ENCODE results near the gene EEA1. TPM values are rescaled to one million over a fixed set of nuclear protein-coding genes. Genes with fewer than 3 reads are reported as not detected.
A peak's percentile ranks its signal among the peaks of the same experiment; 100 is the strongest.

The EEA1 gene
- total RNA-seq, 1 donor from 2014 or later, result 23.0 TPM

- DNase-seq, result no peak
These were observed 49.3 kb downstream of the EEA1 start for GRCh38 chr12:92879698-92880322.

DNA sequence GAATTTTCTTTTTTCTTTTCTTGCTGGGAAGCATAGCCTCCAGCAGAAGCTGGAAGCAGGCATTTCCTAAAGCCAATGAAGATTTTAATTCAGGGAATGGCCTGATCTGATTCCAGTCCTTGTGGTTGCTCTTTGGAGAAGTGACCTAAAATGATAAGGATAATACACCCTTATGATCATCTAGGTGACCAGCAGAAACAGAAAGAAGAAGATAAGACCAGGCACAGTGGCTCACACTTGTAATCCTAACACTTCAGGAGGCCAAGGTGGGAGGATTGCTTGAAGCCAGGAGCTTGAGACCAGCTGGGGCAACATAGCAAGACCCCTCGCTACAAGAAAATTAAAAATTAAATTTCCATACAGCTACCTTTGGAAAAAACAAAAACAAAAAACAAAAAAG lies 51.2 kb downstream of the EEA1 start:
- no peak for DNase-seq

GRCh38 chr12:92876496-92876895 lies 52.6 kb downstream of the EEA1 start:
- DNase-seq, result no peak

DNA sequence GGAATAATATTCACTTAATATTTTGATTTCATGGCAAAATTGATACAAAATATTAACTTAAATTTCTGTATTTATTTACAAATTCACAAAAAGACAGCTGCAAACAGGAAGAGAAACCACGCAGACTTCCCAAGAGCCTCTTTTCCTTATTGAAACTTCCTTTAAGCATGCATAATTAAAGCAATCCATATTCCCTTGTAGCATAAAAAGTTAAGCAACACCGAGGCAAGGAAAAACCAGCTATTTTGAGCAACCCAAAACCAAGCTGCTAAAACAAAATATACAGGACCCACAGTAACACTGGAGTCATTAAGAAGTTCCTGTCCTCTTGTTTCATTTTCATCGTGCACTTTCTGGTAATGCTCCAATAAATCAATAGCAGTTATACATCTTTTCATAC lies 58.0 kb downstream of the EEA1 start:
- no peak for DNase-seq

DNA sequence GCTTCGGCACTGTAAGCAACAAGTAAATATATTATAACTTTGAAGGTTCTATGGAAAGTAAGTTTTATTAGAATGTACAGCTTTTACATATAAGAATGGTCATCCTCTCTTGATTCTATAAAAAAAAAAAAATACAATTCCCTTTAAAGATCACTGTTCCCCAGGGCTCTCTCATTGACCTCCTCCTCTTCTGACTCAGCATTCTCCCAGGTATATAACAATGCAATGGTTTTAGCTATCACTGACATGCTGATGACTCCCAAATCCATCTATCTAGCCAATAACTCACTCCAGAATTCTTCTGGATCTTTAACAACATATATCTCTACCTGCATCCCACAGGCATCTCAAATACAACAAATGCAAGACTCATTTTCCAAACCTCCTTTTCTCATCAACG lies 62.7 kb downstream of the EEA1 start:
- DNase-seq, result no peak

- DNase-seq, result no peak
These were observed 65.8 kb downstream of the EEA1 start for GRCh38 chr12:92863251-92863650.

DNA sequence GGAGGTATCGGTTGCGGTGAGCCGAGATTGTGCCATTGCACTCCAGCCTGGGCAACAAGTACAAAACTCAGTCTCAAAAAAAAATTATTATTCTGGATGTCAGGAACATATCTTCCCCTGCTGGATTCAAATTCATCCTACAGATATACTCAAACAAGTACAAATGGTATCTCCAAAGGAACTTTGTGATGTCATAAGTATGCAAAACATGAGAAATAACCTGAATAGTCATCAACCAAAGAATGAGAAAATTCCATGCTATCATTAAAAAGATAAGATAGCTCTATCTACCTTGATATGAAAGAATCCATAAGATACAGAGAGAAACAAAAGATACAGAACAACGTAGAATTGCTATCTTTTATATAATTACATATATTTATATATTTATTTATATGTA lies 67.7 kb downstream of the EEA1 start:
- DNase-seq, result no peak

- no peak for DNase-seq
These were observed 68.6 kb downstream of the EEA1 start for GRCh38 chr12:92860521-92860920.

DNA sequence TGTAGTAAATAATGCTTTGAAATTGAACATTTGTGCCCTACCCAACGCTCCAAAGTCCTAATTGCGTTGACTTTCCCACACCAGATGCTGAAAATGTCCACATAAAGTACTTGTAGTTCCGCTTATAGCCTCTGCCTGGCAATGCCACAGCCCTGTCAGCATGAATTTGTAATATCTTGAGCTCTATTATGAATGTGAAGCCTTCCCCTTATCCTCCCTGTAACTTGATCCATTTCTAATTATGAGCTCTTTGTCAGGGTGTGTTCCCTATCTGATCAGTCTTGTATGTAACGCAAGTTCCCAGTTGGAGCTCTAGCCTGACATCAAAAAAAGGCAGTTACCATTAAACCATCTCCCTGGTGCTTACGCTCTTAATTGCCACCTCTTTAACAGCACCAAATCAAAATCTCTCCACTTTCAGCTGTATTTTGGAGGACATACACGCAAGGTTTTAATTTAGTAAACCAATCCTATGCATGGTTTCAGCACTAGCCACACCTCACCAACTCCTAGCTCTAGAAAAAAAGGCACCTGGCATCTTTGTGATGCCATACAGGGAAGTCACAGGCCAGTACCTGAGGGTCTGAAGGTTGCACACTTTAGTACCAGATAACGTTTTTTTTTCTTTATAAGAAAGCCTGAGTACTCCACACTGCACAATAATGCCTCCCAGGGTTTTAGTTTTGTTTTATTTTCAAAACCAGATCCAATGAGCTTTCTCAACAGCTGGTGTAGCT lies 69.3 kb downstream of the EEA1 start:
- no peak for DNase-seq

GRCh38 chr12:92857818-92858217 lies 71.3 kb downstream of the EEA1 start:
- no peak for DNase-seq

DNA sequence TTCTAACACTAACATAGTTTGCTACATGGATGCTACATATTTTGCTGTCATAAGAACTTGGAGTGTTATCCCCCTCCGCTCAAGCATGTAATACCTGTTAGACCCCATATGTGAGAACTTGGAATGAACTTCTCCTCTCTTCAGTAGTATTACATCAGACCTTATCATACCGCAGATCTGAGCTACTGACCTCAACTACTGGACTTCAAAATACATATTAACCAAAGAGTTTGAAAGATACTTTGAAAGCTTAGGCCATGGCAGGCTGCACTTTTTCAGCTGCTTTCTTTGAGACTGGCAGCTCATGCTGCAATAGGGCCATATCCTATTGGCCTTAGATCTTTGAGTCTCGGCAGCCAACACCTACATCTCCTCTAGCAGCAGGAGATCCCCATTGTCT lies 74.8 kb downstream of the EEA1 start:
- DNase-seq, result no peak

DNA sequence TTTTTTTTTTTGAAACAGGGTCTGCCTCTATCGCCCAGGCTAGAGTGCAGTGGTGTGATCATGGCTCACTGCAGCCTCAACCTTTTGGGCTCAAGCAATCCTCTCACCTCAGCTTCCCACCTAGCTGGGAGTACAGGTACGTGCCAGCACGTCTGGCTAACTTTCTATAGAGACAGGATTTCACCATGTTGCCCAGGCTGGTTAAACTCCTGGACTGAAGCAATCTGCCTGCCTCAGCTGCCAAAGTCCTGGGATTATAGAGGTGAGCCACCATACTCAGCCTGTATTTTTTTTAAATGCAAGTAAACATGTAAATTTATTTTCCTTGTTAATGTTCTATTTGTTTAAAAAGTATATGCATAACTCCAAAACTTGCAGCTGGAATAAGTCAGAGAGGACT lies 80.4 kb downstream of the EEA1 start:
- no peak for DNase-seq

- DNase-seq, result no peak
These were observed 81.7 kb downstream of the EEA1 start for GRCh38 chr12:92847368-92847767.

- no peak for DNase-seq
These were observed 83.8 kb downstream of the EEA1 start for GRCh38 chr12:92845329-92845728.

DNA sequence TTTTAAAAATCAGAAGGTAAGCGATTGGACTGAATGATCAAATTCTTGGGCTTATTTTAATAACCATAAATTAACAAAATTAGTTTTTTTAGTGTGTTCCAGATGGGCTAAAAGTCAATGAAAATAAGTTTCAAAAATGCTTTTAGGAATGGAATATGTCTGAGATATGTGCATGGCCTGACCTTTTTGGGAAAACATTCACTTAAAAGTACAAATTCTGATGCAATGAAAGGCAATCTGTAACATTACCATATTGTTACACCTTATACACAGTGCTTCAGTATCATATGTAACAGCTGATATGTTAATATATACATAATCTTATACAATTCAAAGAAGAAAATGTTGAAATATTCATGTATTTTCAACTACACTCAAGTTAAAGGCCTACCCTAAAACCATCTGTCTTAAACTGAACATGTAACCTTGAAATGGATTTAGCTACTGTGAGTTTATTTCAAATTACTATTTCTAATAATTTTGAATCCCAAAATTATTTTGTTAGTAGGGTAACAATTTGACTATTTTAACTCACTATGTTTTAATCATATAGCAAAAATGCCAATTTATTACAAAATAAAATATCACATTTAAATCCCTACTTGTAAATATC lies 84.8 kb downstream of the EEA1 start:
- no peak for DNase-seq

DNA sequence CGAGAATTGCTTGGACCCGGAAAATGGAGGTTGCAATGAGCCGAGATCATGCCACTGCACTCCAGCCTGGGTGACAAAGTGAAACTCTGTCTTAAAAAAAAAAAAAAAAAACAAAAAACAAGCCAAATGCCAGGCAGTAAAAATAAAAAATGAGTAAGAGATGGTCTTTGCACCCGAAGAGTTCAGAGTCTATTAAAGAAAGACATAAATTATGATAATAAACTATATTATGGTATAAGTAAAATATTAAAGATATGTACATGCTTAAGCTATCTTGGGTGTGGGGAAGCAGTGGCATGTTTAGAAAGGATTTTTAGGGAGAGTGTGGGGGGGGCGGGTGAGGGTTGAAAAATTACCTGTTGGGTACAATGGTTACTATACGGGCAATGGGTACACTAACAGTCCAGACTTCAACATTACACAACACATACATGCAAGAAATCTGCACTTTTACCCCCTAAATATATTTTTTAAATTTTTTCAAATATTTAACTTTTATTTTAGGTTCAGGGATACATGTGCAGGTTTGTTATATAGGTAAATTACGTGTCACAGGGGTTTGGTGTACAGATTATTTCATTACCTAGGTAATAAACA lies 99.3 kb downstream of the EEA1 start:
- DNase-seq, result no peak

DNA sequence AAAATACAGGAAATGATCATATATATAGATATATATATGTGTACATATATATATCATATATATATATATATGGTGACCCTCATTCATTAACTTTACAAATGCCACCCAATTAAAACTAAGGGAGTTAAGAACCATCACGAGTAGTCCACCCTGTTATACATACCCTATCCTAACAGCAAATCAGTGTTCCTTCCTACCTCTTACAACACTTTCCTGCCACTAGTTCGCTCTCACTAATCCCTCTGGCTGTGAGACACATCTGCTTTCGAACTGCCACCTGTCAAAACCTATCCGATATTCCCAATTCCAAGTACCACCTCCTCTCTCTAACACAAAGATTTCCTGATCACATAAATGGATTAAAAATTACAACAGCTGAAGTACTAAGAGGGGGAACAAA lies 100.5 kb downstream of the EEA1 start:
- no peak for DNase-seq

GRCh38 chr12:92827836-92828431 lies 101.2 kb downstream of the EEA1 start:
- DNase-seq, result peak; percentile 73

- DNase-seq, result peak; percentile 60
These were observed 108.0 kb downstream of the EEA1 start for GRCh38 chr12:92821142-92821541.

GRCh38 chr12:92814584-92814983 lies 114.5 kb downstream of the EEA1 start:
- DNase-seq, result no peak

DNA sequence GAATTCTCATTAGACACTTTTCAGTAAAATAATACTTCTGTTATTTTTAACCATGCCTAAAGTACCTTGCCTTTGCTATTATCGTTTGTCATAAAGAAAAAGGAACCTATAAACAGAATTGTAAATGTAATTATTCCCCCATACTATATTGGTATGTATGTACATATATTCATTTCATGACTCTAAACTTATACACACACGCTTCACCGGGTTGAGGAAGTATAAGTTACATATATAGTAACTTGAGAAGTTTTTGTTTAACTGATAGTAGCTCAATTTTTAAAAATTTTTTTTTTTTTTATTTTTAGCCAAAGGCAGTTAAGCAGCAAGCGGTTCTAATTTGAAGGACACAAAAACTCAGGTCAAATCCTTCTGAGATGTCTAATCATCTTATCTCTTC lies 118.7 kb downstream of the EEA1 start:
- DNase-seq, result no peak

- no peak for DNase-seq
These were observed 125.2 kb downstream of the EEA1 start for GRCh38 chr12:92803903-92804302.

DNA sequence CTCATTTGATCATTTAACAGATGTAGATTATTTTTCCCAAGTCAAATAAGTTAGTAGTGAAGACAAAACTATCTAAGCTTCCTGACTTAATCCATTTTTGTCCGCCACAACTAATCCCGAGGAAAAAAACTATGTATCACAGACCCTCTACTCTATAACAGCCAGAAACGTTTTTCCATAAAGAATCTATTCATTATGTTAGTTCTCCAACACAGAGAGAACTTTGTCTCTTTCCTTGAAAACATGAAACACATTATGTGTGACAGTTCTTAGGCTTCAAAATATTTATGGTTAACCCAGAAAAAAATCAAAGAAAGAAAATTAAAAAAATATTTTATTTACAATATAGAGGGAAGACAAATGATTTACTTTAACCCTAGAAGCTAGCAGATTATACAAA lies 126.2 kb downstream of the EEA1 start:
- DNase-seq, result no peak
